ENCODE measurements around the gene MCM9.
"Not testable (repeated sequence)": the region's sequence is repeated elsewhere in the genome, so short reads cannot be mapped to it uniquely, and the experiment has no call there.

The MCM9 gene

DNA sequence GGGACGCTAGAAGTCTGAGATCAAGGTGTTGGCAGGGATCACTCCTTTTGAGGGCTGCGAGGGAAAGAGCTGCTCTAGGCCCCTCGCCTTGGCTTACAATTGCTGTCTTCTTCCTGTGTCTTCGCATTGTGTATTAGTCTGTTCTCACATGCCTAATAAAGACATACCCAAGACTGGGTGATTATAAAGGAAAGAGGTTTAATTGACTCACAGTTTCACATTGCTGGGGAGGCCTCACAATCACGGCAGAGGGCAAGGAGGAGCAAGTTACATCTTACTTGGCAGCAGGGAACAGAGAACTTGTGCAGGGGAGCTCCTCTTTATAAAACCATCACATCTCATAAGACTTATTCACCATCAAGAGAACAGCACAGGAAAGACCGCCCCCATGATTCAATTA lies 143.5 kb downstream of the MCM9 start:
- no peak for DNase-seq

DNA sequence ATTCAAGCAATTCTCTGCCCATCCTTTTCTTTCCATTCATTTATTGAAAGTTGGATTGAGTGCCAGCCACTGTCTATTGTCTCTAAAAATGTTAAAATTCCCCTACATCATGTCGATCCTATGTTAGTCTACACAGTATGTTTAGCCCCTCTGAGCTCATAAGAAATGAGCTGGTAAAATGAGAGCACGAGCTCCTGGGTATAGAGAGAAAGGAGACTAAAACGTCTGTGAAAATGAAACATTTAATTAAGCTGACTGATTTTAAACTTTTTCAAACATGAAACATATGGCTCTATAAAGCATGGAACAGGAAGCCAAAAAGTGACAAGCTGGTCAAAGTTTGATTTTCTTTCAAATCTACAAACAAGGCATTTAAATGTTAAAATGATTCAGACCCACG lies 145.0 kb downstream of the MCM9 start:
- no peak for DNase-seq

DNA sequence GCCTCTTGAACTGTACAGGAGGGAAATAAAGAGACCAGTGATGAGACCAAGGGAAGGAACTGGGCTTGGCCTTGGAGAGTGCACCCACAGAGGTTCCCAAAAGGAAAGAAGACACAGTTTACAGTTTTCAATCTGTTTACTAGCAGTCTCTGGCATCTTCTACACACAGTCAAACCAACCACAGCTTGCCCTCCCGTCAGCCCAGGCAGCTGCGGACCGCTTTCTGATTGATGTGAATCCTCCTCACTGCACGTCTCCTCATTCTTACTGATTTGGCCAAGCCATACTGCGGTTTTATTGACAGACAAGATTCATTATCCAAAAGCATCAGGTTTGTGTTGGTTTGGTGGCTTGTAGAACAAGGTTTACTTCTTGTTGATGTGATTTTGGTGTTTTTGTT lies 145.5 kb downstream of the MCM9 start:
- DNase-seq = no peak

DNA sequence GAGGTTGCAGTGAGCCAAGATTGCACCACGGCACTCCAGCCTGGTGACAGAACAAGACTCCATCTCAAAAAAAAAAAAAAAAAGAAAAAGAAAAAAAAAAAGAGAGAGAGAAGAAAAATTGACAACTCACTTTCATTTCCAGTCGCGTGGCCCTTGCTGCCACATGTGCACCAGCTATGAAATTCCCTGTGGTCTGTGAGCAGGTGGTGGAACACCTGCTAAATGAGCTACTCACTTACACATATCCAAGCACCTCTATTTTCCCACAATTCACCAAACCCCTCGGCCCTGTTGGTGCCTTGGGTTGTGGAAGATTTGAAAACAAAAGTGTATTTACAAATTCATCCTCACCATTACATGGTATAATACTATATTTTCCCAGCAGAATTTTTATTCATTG lies 146.3 kb downstream of the MCM9 start:
- DNase-seq = no peak

DNA sequence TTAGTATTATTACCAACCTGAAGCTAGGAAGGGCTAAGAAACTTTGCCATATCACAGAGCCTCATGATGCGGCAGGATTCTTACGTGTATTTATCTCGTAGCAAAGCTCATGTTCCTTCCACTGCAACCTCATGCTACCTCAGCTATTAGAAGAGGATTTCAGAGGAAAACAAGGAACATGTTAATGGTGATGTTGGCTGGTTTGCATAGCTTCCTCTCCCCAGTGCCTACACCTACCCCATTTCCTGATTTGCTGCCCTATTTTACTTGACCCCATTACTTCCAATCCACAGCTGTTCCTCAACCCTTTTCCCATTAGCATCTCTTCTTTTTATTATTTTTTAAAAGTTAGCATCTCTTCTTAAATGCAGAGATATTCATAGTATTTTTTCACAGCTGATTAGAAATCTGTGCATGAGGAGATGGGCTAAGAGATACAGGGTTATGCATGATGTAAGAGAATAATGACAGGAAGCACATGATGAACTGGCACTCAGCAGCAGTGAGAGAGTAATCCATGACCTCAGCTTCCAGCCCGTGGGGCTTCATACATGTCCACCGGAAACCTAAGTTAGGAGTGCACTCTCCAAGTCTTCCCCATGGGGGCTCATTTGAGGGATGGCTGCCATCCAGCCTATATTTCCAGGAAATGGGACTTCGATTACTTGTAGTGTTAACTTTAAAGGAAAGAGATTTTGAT lies 147.1 kb downstream of the MCM9 start:
- no peak for DNase-seq

DNA sequence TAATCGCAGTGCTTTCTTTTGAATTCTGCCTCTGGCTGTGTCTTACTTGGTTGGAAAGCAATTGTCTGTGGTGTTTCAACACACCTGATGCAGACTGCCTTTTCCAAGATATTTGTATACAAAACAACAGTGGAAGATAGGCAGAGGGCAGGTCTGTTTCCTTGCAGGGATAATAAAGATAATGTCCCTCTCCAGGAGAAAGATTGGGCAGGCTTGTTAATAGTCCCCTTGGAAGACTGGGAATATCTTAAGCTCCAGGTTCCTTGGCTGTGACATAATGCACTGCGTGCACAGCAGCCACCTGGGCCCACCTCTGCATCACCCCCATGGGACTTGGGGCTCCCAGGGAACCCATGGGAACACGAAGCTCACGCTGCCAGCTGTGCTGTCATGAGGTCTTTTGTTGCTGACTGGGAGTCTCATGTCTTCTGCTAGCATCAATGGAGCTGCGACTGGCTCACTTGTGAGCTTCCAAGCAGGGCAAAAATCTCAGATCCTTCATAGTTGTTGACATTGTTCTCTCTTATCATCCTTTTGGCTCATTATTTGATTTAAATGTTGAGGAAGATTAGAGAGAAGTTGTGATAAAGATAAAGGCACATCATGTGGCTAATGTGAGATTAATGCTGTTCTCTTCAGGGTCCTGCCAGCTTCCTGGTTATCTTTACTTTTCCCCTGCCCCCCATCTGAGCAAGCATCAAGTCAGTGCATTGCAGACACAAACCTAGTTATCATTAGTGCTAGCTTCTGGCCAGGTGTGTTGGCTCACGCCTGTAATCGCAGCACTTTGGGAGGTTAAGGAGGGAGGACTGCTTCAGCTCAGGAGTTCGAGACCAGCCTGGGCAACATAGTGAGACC lies 148.1 kb downstream of the MCM9 start:
- no peak for DNase-seq

DNA sequence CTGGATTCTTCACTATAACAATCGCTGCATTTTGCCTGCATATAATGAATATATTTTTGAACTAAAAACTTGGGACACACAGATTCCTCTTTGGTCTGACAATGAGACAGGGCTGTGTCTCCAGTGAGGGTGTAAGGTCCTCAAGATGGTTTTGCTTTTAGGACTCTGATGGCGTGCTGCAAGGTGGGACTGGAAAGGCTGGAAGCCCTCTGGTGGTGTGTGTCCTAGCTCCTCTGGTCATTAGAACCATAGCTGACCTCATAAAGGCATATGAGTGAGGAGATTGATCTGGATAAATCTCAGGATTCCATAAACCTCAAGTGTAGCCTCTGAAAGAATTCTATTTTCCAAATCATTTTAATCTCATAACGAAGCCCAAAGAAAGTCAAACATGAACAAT lies 149.4 kb downstream of the MCM9 start:
- no peak for DNase-seq

DNA sequence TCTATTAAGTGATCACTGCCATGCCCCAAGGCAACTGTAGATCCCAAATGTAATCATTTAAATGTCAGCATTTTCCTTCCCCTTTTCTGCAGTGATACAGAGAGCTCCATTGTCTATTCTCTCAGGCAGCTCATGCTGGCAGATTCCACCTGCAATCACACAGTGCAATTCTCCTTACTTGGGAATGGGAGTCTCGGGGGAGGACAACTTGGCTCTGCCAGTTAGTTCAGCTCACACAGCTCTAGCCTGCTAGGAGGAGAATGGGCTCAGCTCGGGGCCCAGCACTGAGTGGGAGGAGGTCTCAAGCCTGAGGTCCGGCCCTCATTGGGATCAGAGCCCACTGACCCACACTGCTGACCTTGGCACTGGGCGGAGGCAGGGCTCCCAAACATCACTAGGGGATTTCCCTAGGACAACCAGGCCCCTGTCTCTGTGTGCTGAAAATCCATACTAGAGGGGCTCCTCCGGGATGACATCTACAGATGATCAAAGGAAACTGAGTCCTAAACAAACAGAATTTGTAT lies 150.3 kb downstream of the MCM9 start:
- peak; percentile 51 for DNase-seq

DNA sequence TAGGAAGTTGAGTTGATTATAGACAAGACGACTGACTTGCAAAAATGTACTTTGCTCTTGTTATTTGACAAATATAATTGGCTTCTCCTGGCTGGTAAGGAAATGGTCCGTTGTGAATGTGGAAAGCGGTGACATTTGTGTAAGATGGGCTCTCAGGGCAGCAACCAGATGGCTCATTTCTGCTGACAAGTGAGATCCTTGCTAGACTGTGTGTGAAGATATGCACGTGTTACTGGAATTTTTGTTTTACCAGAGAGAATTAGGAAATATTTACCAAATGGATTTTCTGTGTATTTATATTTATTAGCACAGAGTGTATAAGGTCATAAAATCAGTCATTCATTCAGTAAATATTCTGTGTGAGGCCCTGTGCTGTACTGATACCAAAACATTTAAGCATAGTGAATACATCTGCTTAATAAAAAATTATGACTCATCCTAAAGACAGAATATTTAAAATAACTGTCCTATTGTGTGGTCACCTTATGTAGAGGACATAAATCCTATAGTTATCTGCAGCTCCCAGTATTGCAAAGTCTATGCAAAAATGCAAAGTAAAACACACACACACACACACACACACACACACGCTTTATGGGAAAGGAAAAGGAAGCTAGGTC lies 150.9 kb downstream of the MCM9 start:
- DNase-seq = no peak

DNA sequence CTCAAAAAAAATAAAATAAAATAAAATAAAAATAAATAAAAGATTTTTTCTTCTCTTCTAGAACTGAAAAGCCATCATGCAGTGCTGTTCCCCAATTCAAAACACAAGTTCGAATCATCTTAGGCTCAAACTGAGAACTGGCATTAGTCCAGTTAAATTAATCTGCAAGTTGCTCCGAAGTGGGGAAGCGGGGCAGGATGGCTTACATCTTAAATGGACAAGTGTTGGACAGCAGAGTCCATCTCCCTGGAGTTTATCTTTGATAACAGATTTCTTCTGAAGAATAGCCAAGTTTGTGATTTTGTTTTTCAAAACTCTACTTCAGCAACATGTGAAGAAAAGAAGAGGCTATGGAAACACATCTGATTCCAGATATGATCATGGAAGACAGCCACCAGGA lies 152.3 kb downstream of the MCM9 start:
- no peak for DNase-seq

DNA sequence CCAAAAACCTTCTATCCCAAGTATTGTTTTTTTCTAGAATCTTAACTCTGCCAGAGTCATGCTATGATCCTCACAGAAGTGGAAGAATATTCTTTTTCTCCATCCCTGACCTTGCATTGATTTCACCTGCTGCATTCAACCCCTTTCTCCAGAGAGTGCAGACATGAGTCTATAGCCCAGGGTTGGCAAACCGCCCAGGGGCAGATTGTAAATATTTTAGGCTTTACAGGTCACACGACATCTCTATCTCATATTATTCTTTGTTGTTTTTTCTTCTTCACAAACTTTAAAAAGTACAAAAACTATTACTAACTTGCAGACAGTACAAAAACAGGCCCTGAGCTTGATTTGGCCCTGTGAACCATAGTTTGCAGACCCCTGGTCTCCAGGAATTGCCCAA lies 153.1 kb downstream of the MCM9 start:
- DNase-seq = no peak

DNA sequence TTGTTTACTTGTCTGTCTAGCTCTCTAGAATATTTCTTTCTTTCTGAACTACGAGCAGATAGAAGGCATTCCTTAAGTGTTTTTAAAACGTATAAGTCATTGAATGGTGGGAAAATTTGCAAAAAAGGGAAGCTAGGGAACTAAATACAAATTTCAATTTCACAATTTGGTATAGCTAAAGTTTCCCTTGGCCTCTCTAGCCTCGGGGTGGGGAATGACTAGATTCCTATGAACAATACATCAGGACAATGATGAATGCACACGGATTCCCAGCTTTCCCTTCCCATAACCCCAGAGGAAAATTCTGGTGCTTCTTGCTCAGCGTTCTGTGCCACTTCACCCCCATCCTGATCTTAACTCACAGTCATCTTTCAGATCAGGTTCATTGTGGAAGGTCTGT lies 154.3 kb downstream of the MCM9 start:
- no peak for DNase-seq

DNA sequence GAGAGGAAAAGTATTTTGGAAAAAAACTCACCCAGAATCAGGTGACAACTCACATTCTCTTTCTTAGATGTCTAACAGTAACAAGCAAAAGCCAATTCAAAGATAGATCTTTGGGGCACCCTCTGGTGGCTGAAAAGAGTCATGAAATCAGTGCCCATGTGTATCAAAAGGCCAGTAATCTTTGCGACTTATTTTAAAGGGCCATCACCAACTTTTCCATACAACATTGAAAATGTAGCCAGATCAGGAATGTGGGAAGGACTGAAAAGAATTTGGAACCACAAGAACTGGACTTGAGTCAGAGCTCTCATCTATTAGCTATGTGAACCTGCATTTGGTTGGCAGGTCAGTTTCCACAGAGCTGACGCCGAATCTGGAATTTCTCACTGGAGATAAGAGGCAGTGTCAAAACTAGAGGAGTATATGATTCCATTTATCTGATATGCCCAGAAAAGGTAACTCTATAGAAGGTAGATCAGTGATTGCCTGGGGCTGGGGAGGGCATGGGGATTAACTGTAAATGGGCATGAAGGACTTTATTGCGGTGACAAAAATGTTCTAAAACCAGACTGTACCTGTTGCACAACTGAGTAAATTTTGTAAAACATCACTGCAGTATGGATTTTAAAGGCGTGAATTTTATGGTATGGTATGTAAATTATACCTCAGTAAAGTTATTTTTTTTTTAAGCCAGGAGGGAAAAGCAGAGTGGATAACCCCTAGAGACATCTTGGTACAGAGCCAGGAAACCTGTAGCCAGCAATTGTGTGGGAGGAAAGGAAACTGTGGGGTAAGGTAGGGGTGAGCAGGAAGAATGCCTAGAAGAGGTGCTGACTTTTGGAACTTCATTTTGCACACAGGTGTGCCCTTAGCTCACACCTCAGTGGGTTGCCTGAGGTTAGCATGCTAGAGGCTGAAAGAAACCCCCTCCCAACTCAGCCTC lies 158.1 kb downstream of the MCM9 start:
- peak; percentile 82 for DNase-seq

DNA sequence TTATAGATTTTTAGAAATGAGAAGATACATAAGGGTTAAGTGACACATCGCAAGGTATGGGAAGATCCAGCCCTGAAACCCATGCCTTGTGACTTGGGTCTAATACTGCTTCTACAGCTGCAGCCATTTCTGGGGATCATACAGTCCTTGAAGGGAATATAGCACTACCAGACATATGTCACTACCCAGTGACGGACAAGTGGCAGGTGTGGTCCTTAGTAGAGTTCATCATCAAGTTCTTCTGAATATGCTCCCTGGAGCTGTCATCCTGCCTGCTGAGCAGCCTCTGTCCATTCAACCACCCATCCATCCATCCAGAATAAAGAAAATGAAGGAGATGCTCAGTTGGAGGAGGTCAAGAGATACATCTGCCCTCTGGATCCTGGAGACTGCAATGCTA lies 159.6 kb downstream of the MCM9 start:
- DNase-seq = no peak

DNA sequence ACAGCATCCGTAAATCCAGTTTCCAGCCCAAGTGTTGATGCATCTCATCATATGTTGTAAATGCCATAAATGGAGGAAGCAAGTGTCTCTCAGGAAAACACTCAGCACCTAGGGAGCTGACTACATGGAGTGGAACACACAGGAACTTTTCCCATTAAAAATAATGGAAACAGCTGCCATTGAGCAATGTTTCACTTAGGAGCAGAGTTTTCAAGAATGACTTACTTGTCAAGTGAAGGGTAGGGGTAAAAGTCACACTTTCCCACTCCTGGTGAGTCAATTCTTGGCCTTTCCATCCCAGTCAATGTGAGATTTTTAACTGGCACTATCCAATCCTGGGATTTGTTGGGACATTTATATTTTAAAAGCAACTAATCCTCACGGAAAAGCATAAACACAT lies 160.4 kb downstream of the MCM9 start:
- DNase-seq = no peak

DNA sequence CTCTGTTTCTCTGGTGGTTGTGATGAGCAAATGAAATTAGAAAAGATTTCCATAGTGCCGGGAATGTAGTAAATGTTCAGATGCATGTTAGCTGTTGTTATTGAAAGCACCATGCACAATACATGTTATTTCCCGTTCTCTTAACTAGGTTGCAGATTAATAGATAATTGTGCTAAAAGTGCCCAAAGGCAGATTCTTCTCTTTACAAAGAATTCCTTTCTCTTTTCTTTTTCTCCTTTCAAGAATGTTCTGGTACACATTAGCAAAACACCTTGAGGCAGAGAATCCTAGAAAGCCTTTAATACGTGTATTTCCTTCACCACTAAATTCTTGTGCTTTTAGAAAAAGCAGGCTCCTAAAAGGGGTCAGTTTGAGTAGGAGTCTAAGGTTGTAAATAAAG lies 162.1 kb downstream of the MCM9 start:
- no peak for DNase-seq

DNA sequence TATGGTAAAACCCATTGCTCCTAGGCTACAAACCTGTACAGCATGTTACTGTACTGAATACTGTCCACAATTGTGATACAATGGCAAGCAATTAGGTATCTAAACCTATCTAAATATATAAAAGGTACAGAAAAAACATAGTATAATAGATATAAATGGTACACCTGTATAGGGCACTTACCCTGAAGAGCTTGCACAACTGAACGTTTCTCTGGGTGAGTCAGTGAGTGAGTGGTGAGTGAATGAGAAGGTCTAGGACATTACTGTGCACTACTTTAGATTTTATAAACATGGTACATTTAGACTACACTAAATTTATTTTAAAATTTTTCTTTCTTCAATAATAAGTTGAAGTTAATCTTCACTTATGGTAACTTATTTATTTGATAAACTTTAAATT lies 163.7 kb downstream of the MCM9 start:
- DNase-seq = no peak

DNA sequence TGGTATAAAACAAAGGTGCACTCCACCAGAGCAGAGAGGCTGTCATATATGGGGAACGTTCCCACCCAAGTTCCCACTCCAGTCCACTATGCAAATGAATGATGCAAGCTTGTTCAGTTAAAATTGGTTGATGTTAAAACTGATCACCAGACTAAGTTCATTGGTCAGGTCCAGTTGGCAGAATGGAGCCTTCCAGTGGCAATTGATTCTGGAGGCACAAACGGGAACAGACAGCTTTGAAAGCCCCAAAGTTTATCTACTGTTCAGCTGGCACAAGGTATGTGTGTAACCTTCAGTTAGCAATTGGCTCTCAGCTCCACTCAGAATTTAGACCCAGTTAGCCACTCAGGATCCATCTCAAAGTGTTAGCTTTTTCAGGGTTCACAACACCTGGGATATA lies 164.1 kb downstream of the MCM9 start:
- no peak for DNase-seq

DNA sequence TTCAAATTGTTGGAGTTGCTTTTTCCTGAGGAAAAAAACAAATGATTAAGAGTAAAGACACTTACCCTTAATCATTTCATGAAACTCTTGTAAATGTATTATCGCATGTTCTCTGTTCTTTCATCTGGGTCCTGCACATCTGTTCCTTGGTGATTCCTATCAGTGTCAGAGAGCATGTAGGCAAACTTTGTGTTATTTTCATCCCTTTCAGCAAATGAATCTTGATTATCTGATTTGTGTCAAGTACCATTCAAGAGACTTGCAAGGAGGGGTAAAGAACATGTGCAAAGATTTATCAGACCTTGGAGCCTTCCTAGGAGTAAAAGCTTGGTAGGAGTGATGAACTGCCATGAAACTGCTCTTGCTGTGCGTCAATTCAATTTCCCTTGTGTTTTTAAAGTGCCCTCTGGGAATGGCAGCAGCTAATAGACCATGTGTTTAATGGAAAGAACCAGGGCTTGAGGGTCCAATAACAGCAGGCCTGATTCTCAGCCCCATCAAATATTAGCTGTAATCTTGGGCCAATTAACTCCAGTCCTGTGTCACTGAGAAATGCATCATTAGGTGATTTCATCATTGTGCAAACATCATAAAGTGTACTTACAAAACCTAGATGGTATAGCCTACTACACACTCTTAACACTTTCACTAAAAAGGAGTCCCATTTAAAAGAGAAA lies 164.7 kb downstream of the MCM9 start:
- DNase-seq = no peak

DNA sequence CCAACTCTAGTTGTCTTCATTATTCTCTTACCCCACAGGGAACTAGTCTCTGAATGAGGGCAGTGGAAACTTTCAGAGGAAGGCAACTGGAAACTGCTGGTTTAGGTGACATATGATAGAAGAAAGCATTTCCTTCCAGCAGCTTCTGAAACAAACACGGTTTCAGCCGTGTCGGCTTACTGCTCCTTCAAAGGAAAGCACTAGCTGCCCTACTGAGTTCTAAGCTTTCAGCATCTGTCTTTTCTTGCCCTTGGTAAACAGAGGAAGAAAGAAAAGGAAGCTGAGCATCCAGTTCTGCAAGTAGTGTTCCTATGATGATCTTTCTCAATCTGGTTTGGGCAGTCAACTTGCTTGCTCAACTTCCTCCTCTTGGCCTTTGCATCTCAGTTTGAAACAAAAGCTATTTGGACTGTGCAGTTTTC lies 166.0 kb downstream of the MCM9 start:
- peak; percentile 25 for DNase-seq

DNA sequence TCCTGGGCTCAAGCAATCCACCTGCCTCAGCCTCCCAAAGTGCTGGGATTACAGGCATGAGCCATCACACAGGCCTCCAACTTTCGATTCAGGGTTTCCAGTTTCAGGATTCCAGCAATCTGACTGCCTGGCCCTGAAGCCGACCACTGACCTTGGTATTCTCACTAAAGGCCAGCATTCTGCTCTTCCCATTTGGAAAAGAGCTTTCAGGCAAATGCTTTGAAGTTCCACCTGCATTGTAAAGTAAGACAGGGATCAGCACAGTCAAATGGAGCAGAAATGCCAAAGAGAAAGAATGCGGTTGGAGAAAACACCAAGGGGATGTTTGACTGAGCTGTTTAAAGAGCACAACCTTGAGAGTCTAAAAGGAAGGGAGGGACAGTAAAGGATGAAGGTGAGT lies 166.5 kb downstream of the MCM9 start:
- DNase-seq = no peak

DNA sequence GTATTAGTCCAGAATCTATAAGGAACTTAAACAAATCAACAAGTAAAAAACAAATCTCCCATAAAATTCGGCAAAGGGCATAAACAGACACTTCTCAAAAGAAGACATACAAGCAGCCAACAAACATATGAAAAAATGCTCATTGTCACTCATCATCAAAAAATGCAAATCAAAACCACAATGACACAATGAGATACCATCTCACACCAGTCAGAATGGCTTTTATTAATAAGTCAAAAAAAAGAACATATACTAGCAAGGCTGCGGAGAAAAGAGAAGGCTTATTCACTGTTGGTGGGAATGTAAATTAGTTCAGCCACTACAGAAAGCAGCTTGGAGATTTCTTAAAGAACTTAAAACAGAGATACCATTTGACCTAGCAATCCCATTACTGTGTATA lies 169.6 kb downstream of the MCM9 start:
- DNase-seq = not testable (repeated sequence)
